K562 (cell line): Measurements from ENCODE around the gene PSME4. TPM values are rescaled to one million over a fixed set of nuclear protein-coding genes. Genes with fewer than 3 reads are reported as not detected.

Experiments
- ATAC-seq: fragments of 200-7000 bp; cut with Tn5 transposase; 3 replicates; pipeline ENCODE4 v1.9.1; 2020; ENCODE audit warnings: moderate library complexity
- BruUV-seq: library from RNA; stranded (reverse); fragments of 400-500 nt; replicated peaks from 2 replicates; lab custom pipeline; 2021; lab: Mats Ljungman, UMichigan
- CTCF ChIA-PET: fragments of 300-600 bp; formaldehyde crosslinking; extraction: SDS; loops from one replicate; lab custom pipeline; 2021; ENCODE audit warnings: low intra/inter-chr PET ratio; lab: Yijun Ruan, JAX
- POLR2A ChIA-PET: fragments of 300-600, 350-650 bp; sonication (Branson Sonifier 250); formaldehyde crosslinking; extraction: SDS; loops from one replicate; lab custom pipeline; 2021; ENCODE audit warnings: antibody characterized with exemption, inconsistent platforms; lab: Yijun Ruan, JAX
- DNase-seq, 4 experiments: peaks; one replicate each; pipeline versions ENCODE4 v3.0.0 to v3.0.0-alpha.2; 2011 to 2018; ENCODE audit warnings: low spot score in 3 of 4, mixed read lengths in 3 of 4; ENCODE audit errors: extremely low read depth in 1 of 4
- FAIRE-seq: peaks from 2 replicates; lab custom pipeline; 2011; peaks lifted over from hg19 to GRCh38; lab: Jason Lieb, UNC
- H2AFZ ChIP-seq: 2 replicates; pipeline ENCODE4 v1.6.0; 2011; ENCODE audit warnings: low read depth, low read length, control low read depth, inconsistent platforms
- H3K27ac ChIP-seq: fragments of 200-600 bp; 3 replicates; pipeline ENCODE4 v1.8.0; 2011; ENCODE audit warnings: low read depth, mild to moderate bottlenecking, control low read depth, inconsistent platforms, low read length, moderate library complexity, mixed read lengths; ENCODE audit errors: extremely low read depth
- H3K27me3 ChIP-seq, 2 experiments: fragments of 300-600 bp in 1 of 2; 2 replicates in 1 of 2; 3 replicates in 1 of 2; pipeline versions ENCODE4 v1.6.0 to v1.8.0; 2011; ENCODE audit warnings: inconsistent platforms in 2 of 2, low read length in 2 of 2, mild to moderate bottlenecking in 1 of 2, mixed read lengths in 1 of 2, moderate library complexity in 1 of 2; ENCODE audit not compliant: control insufficient read depth in 2 of 2, insufficient read depth in 2 of 2
- H3K36me3 ChIP-seq: fragments of 300-600 bp; 3 replicates; pipeline ENCODE4 v1.8.0; 2011; ENCODE audit warnings: mild to moderate bottlenecking, low read length, inconsistent platforms; ENCODE audit not compliant: control insufficient read depth, insufficient read depth
- H3K4me1 ChIP-seq, 2 experiments: fragments of 200-600 bp in 1 of 2; replicated peaks in 1 of 2; 2 replicates in 1 of 2; 3 replicates in 1 of 2; pipeline versions ENCODE4 v1.5.1 to v1.8.0; 2011; ENCODE audit warnings: inconsistent platforms in 2 of 2, low read length in 2 of 2, mild to moderate bottlenecking in 1 of 2, mixed read lengths in 1 of 2, moderate library complexity in 1 of 2; ENCODE audit not compliant: control insufficient read depth in 2 of 2, insufficient read depth in 2 of 2
- H3K4me2 ChIP-seq: 2 replicates; pipeline ENCODE4 v1.6.1; 2011; ENCODE audit warnings: low read length, control low read depth, inconsistent platforms, mixed read lengths; ENCODE audit not compliant: insufficient read depth
- H3K4me3 ChIP-seq: fragments of 200-600 bp; sonication (generic), shearing (Covaris generic); 2 replicates; pipeline ENCODE4 v1.5.1; 2016; ENCODE audit warnings: control low read depth, inconsistent platforms
- H3K79me2 ChIP-seq: fragments of 200-600 bp; 3 replicates; pipeline ENCODE4 v1.8.0; 2011; ENCODE audit warnings: low read length, inconsistent platforms; ENCODE audit not compliant: control insufficient read depth, insufficient read depth
- H3K9ac ChIP-seq, 2 experiments: 2 replicates each; pipeline versions ENCODE4 v1.6.0 to v1.6.1; 2011; ENCODE audit warnings: low read depth in 2 of 2, low read length in 2 of 2, control low read depth in 1 of 2, inconsistent platforms in 1 of 2, mild to moderate bottlenecking in 1 of 2, mixed read lengths in 1 of 2; ENCODE audit not compliant: insufficient read depth in 1 of 2
- H3K9me1 ChIP-seq: one replicate; pipeline ENCODE4 v1.6.0; 2011; ENCODE audit warnings: inconsistent platforms, mild to moderate bottlenecking, low read length, moderate library complexity; ENCODE audit not compliant: control insufficient read depth, insufficient read depth
- H3K9me3 ChIP-seq: replicated peaks from 2 replicates; pipeline ENCODE4 v1.5.1; 2011; ENCODE audit warnings: low read depth, low read length, inconsistent platforms; ENCODE audit not compliant: control insufficient read depth, insufficient read depth
- H4K20me1 ChIP-seq: replicated peaks from 2 replicates; pipeline ENCODE4 v1.6.1; 2011; ENCODE audit warnings: low read length, inconsistent platforms, mixed read lengths; ENCODE audit not compliant: control insufficient read depth, insufficient read depth
- DLX4 ChIP-seq: fragments of 250-450 bp; sonication (Bioruptor Pico); IDR thresholded peaks from 2 replicates; pipeline ENCODE4 v1.6.1; 2021; ENCODE audit warnings: mild to moderate bottlenecking
- FOXK2 ChIP-seq, 2 experiments: fragments of 450-650 bp; IDR thresholded peaks in 1 of 2; conservative IDR thresholded peaks in 1 of 2; 2 replicates each; pipeline ENCODE4 v1.6.1; 2016; ENCODE audit warnings: low read depth in 2 of 2, mild to moderate bottlenecking in 1 of 2
- HIVEP1 ChIP-seq: fragments of 250-450 bp; sonication (Bioruptor Pico); IDR thresholded peaks from 2 replicates; pipeline ENCODE4 v1.4.0; 2020; ENCODE audit warnings: mild to moderate bottlenecking
- KLF1 ChIP-seq: fragments of 450-650 bp; IDR thresholded peaks from 2 replicates; pipeline ENCODE4 v1.6.1; 2016; ENCODE audit warnings: missing genetic modification characterization, missing compliant biosample characterization
- MCM3 ChIP-seq: fragments of 450-650 bp; IDR thresholded peaks from 2 replicates; pipeline ENCODE4 v1.6.1; 2016
- NRF1 ChIP-seq, 2 experiments: fragments of 450-650 bp; IDR thresholded peaks in 1 of 2; conservative IDR thresholded peaks in 1 of 2; 2 replicates each; pipeline ENCODE4 v1.6.1; 2014; ENCODE audit warnings: mild to moderate bottlenecking in 2 of 2
- PPARD ChIP-seq: fragments of 250-450 bp; sonication (Bioruptor Pico); IDR thresholded peaks from 2 replicates; pipeline ENCODE4 v1.8.0; 2022; ENCODE audit warnings: inconsistent platforms, mild to moderate bottlenecking, moderate library complexity
- RAD51 ChIP-seq: fragments of 450-650 bp; IDR thresholded peaks from 2 replicates; pipeline ENCODE4 v1.7.1; 2016; ENCODE audit warnings: low read depth, mild to moderate bottlenecking, borderline replicate concordance
- RFX1 ChIP-seq: fragments of 450-650 bp; IDR thresholded peaks from 2 replicates; pipeline ENCODE4 v1.6.1; 2016; ENCODE audit warnings: mild to moderate bottlenecking, moderate library complexity
- RFX7 ChIP-seq: fragments of 250-450 bp; sonication (Bioruptor Pico); IDR thresholded peaks from 2 replicates; pipeline ENCODE4 v1.5.1; 2021; ENCODE audit warnings: mild to moderate bottlenecking
- TRIM24 ChIP-seq, 2 experiments: fragments of 450-650 bp; IDR thresholded peaks; 2 replicates each; pipeline ENCODE4 v1.6.1; 2016
- ZNF740 ChIP-seq, 3 experiments: fragments of 200-800 bp in 1 of 3; sonication (Bioruptor generic) in 1 of 3; sonication (generic) in 1 of 3; formaldehyde crosslinking in 1 of 3; IDR thresholded peaks; 2 replicates each; pipeline versions ENCODE4 v1.6.1 to v1.8.0; 2016 to 2022; ENCODE audit warnings: mild to moderate bottlenecking in 2 of 3, missing compliant biosample characterization in 2 of 3, missing genetic modification characterization in 2 of 3, missing genetic modification reagents in 1 of 3
- WGBS: fragments of 100-300 bp; shearing (Covaris generic); methylation state at CpG from one replicate; pipeline ENCODE4 v1.1.6; 2016; ENCODE audit warnings: low coverage, mixed read lengths; ENCODE audit not compliant: insufficient coverage; ENCODE audit errors: missing lambda C conversion rate; 5-methylcytosine and 5-hydroxymethylcytosine counted together
- in situ Hi-C: fragments of 300-500 bp; cut with MboI; formaldehyde crosslinking; loops from 4 replicates; pipeline ENCODE4 v1.15.0; 2018; ENCODE audit warnings: inconsistent platforms, mixed read lengths
- intact Hi-C: fragments of 100-400 bp; cut with micrococcal nuclease; formaldehyde crosslinking; loops from 2 replicates; pipeline ENCODE4 v1.14.2; 2022
- polyA plus RNA-seq, 8 experiments: library from polyadenylated mRNA; depleted of rRNA in 4 of 8; stranded (reverse) in 5 of 8; unstranded in 3 of 8; fragments of >200 nt; fragmentation: Nextera tagmentation in 2 of 8; fragmentation: Illumina TruSeq in 1 of 8; extraction: Ambion mirVana in 2 of 8; extraction: Trizol in 1 of 8; gene quantifications; 2 replicates each; pipeline versions ENCODE4 v1.2.1 to v1.2.3, GENCODE V29; 2011 to 2014; ENCODE audit warnings: inconsistent platforms in 1 of 8, missing spikeins in 1 of 8
- total RNA-seq, 7 experiments: library from RNA; depleted of rRNA in 6 of 7; stranded (reverse); fragments of >200 nt in 6 of 7; fragmentation: Illumina TruSeq in 2 of 7; extraction: Trizol in 2 of 7; gene quantifications; 2 replicates each; pipeline versions ENCODE4 v1.2.1 to v1.2.3, GENCODE V29; 2011 to 2021; ENCODE audit warnings: low replicate concordance in 1 of 7
- TF ChIP-seq, protein P1 (sequence below): fragments of 250-450 bp; sonication (Bioruptor Pico); IDR thresholded peaks from 2 replicates; pipeline ENCODE4 v1.8.0; 2022; ENCODE audit warnings: moderate library complexity, mild to moderate bottlenecking, inconsistent platforms
- TF ChIP-seq, protein P2 (sequence below): fragments of 450-650 bp; IDR thresholded peaks from 2 replicates; pipeline ENCODE4 v1.6.1; 2016

The PSME4 gene
- total and polyA plus RNA-seq, 9 of the 15 experiments (the other 6 are each of a cell fraction or from before 2014, with no cell fraction given), result 24.3 to 77.8 (median 40.5) TPM

- in situ Hi-C loops, result no loop called here
- Histone ChIP-seq H3K27me3 (no peaks in the 10 kb centered on the region), H3K9ac (no peak overlapping the region), H3K27ac (no peak overlapping the region), H3K4me3 (no peak overlapping the region), H3K79me2 (no peaks in the 10 kb centered on the region), H3K4me2 (no peak overlapping the region), H3K4me1 (no peaks in the 10 kb centered on the region), H3K9me3 (no peaks in the 10 kb centered on the region), H3K36me3 (peaks cover 56% of the 10 kb centered on the region; the same call in 2 of the 3 replicates), H4K20me1 (no peaks in the 10 kb centered on the region), H2AFZ (no peak overlapping the region), H3K9me1 (no peaks in the 10 kb centered on the region)
- ATAC-seq (no peak), FAIRE-seq (no peak), DNase-seq (no peak)
- BruUV-seq, result no TSS peak
- CTCF ChIA-PET, result no interaction called here
- WGBS, result 85% methylated on average over 3 of the region's 3 CpGs
- POLR2A ChIA-PET, result interaction anchor here (1.1 kb wide), 1 partner anchor 55 kb away, joined by 4 read pairs; no protein-coding TSS in a partner anchor
- intact Hi-C loops, result no loop called here
- TF ChIP-seq MCM3, result no peak
- TF ChIP-seq RAD51, result no peak
- TF ChIP-seq, protein P1, sequence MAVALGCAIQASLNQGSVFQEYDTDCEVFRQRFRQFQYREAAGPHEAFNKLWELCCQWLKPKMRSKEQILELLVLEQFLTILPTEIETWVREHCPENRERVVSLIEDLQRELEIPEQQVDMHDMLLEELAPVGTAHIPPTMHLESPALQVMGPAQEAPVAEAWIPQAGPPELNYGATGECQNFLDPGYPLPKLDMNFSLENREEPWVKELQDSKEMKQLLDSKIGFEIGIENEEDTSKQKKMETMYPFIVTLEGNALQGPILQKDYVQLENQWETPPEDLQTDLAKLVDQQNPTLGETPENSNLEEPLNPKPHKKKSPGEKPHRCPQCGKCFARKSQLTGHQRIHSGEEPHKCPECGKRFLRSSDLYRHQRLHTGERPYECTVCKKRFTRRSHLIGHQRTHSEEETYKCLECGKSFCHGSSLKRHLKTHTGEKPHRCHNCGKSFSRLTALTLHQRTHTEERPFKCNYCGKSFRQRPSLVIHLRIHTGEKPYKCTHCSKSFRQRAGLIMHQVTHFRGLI, result no peak
- no peak for TF ChIP-seq NRF1 (conservative IDR thresholded peaks at IDR 0.05 in 1 of 2, IDR thresholded peaks at IDR 0.05 in 1 of 2)
- TF ChIP-seq RFX1, result no peak
- TF ChIP-seq DLX4 (CRISPR knock-in tag), result no peak
- TF ChIP-seq PPARD, result no peak
- TF ChIP-seq ZNF740 (CRISPR knock-in tag; IDR thresholded peaks at IDR 0.05), result no peak
- no peak for TF ChIP-seq ZNF740 (tag; IDR thresholded peaks at IDR 0.05)
- TF ChIP-seq TRIM24 (IDR thresholded peaks at IDR 0.05), result no peak
- TF ChIP-seq RFX7 (CRISPR knock-in tag), result no peak
- TF ChIP-seq KLF1 (tag), result no peak
- no peak for TF ChIP-seq HIVEP1 (CRISPR knock-in tag)
- TF ChIP-seq FOXK2 (conservative IDR thresholded peaks at IDR 0.05 in 1 of 2, IDR thresholded peaks at IDR 0.05 in 1 of 2; ENCODE audit: low read depth in 2 of 2), result no peak
- TF ChIP-seq, protein P2, sequence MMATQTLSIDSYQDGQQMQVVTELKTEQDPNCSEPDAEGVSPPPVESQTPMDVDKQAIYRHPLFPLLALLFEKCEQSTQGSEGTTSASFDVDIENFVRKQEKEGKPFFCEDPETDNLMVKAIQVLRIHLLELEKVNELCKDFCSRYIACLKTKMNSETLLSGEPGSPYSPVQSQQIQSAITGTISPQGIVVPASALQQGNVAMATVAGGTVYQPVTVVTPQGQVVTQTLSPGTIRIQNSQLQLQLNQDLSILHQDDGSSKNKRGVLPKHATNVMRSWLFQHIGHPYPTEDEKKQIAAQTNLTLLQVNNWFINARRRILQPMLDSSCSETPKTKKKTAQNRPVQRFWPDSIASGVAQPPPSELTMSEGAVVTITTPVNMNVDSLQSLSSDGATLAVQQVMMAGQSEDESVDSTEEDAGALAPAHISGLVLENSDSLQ, result no peak
These were observed 57.1 kb downstream of the PSME4 start for GRCh38 chr2:53913721-53914120.
